ENCODE results near the gene UNC13B.

The UNC13B gene

DNA sequence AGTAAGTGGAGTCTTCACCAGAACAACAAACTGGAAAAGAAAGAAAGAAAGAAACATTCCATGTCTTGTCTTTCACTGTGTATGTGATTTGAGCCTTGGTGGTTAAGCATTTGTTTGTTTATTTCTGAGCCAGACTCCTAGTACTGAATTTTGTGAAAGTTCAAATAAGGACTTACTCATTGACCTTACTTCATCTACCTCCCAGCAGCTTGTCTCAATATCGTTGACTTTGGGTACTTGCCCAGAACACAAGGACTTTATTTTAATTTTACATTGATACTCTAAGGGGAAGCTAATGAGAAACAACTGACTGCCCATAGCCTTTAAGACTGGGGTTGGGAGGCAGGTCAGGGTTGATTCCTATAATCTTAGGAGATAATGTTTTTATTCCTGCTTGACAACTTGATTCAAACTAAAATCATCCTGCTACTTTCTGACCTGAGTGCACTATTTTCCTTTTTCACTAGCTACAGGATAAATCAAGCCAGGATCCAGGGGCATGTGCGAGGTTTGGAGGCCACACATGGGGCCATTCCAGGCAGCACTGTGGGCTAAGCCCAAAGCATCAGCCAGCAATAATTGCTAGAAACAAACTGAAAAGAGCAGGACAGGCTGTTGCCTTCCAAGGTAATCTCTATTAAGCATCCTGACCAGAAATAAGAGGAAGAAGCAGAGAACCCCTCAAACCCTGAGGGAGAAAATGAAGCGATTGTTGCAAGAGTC, 189.2 kb downstream of the UNC13B start:
- H3K9me2 ChIP-seq (ENCODE audit: low read depth, low read length), result no peaks in the 10 kb centered on the region
- no peaks in the 10 kb centered on the region for H3K4me1 ChIP-seq (ENCODE audit: insufficient read depth, low read length, severe bottlenecking)
- H3K79me2 ChIP-seq (ENCODE audit: insufficient read depth, low read length), result no peaks in the 10 kb centered on the region
- H3F3A ChIP-seq (ENCODE audit: insufficient read depth, low read length), result no peaks in the 10 kb centered on the region
- H3K36me3 ChIP-seq (ENCODE audit: insufficient read depth, low read length), result no peaks in the 10 kb centered on the region
- no peak overlapping the region for H3K27ac ChIP-seq (ENCODE audit: low read depth, low read length, poor library complexity, severe bottlenecking)
- H4K20me1 ChIP-seq (ENCODE audit: insufficient read depth, low read length), result no peaks in the 10 kb centered on the region
- no peaks in the 10 kb centered on the region for H3K9me3 ChIP-seq (ENCODE audit: low read length)
- no peaks in the 10 kb centered on the region for H3K27me3 ChIP-seq (ENCODE audit: insufficient read depth, low read length)
- no peak overlapping the region for H3K4me3 ChIP-seq (ENCODE audit: low read depth, low read length, poor library complexity, severe bottlenecking)
- TF ChIP-seq EZH2 (IDR thresholded peaks at IDR 0.05; ENCODE audit: borderline replicate concordance, low read length), result no peak
- TF ChIP-seq, protein P1, sequence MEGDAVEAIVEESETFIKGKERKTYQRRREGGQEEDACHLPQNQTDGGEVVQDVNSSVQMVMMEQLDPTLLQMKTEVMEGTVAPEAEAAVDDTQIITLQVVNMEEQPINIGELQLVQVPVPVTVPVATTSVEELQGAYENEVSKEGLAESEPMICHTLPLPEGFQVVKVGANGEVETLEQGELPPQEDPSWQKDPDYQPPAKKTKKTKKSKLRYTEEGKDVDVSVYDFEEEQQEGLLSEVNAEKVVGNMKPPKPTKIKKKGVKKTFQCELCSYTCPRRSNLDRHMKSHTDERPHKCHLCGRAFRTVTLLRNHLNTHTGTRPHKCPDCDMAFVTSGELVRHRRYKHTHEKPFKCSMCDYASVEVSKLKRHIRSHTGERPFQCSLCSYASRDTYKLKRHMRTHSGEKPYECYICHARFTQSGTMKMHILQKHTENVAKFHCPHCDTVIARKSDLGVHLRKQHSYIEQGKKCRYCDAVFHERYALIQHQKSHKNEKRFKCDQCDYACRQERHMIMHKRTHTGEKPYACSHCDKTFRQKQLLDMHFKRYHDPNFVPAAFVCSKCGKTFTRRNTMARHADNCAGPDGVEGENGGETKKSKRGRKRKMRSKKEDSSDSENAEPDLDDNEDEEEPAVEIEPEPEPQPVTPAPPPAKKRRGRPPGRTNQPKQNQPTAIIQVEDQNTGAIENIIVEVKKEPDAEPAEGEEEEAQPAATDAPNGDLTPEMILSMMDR (IDR thresholded peaks at IDR 0.05; ENCODE audit: low read length), result no peak
- H2AFZ ChIP-seq (ENCODE audit: low read length), result no peak overlapping the region
- H3K4me2 ChIP-seq (ENCODE audit: low read length), result no peak overlapping the region
- H3K9ac ChIP-seq (ENCODE audit: low read length), result no peak overlapping the region

DNA sequence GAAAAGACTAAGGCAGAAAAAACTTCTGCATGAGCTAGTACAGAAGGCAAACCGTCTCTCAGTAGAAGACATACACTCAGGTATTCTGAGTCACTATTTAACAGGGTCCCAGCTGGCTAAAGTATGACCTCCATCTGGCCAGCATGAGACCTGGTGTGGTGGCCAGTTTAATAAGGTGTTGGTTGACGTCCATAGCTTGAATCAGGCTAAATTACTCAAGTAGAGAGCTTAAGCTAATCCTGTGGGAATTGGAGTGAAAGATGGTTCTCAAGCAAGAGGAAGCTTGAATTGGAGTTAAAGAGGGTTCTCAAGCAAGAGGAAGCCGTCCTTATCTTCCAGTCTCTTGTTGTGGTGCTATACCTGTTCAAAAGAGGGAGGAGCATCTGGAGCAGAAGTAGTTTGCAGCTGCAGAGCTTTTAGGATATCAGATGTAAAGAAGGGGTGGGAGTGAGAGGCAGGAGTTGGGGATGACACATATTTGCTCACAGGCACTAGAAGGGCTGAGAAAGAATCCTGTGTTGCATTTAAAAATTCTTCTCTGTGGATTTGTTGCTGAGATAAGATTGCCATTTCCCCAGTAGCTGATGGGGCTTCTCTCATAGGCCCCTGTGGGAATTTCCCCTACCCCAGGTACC, 192.0 kb downstream of the UNC13B start:
- Histone ChIP-seq H3F3A (ENCODE audit: insufficient read depth, low read length) (no peaks in the 10 kb centered on the region), H3K4me2 (ENCODE audit: low read length) (no peak overlapping the region), H3K9me2 (ENCODE audit: low read depth, low read length) (no peaks in the 10 kb centered on the region), H2AFZ (ENCODE audit: low read length) (no peak overlapping the region), H3K79me2 (ENCODE audit: insufficient read depth, low read length) (no peaks in the 10 kb centered on the region), H3K27ac (ENCODE audit: low read depth, low read length, poor library complexity, severe bottlenecking) (no peak overlapping the region), H4K20me1 (ENCODE audit: insufficient read depth, low read length) (no peaks in the 10 kb centered on the region), H3K9me3 (ENCODE audit: low read length) (no peaks in the 10 kb centered on the region), H3K27me3 (ENCODE audit: insufficient read depth, low read length) (no peaks in the 10 kb centered on the region), H3K4me1 (ENCODE audit: insufficient read depth, low read length, severe bottlenecking) (no peaks in the 10 kb centered on the region), H3K9ac (ENCODE audit: low read length) (no peak overlapping the region), H3K36me3 (ENCODE audit: insufficient read depth, low read length) (no peaks in the 10 kb centered on the region), H3K4me3 (ENCODE audit: low read depth, low read length, poor library complexity, severe bottlenecking) (no peak overlapping the region)
- no peak for TF ChIP-seq EZH2 (IDR thresholded peaks at IDR 0.05; ENCODE audit: borderline replicate concordance, low read length)
- TF ChIP-seq, protein P1 (IDR thresholded peaks at IDR 0.05; ENCODE audit: low read length), result no peak

DNA sequence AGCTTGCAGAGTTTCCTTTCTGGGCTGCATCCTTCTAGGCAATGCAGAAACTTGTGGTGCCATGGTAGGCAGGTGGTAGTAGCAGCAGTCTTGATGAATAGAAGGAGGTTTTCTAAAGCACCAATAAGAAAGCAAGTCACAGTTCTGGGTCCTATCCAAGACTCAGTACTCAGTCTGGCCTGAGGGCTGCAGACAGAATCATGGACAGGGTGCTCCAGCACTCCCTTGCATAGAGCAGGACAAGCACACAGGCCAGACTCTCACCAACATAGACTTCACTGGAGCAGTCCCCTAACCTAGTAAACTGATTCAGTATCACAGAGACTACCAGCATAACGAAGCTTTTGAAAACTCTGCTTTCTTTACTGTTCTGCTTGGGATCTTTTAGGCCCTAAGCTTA, 194.1 kb downstream of the UNC13B start:
- Histone ChIP-seq H3K27me3 (ENCODE audit: insufficient read depth, low read length) (no peaks in the 10 kb centered on the region), H3K9me2 (ENCODE audit: low read depth, low read length) (no peaks in the 10 kb centered on the region), H4K20me1 (ENCODE audit: insufficient read depth, low read length) (no peaks in the 10 kb centered on the region), H3K9me3 (ENCODE audit: low read length) (no peaks in the 10 kb centered on the region), H3K79me2 (ENCODE audit: insufficient read depth, low read length) (no peaks in the 10 kb centered on the region), H2AFZ (ENCODE audit: low read length) (no peak overlapping the region), H3K9ac (ENCODE audit: low read length) (no peak overlapping the region), H3F3A (ENCODE audit: insufficient read depth, low read length) (no peaks in the 10 kb centered on the region), H3K36me3 (ENCODE audit: insufficient read depth, low read length) (no peaks in the 10 kb centered on the region), H3K4me3 (ENCODE audit: low read depth, low read length, poor library complexity, severe bottlenecking) (no peak overlapping the region), H3K27ac (ENCODE audit: low read depth, low read length, poor library complexity, severe bottlenecking) (no peak overlapping the region), H3K4me2 (ENCODE audit: low read length) (no peak overlapping the region), H3K4me1 (ENCODE audit: insufficient read depth, low read length, severe bottlenecking) (no peaks in the 10 kb centered on the region)
- no peak for TF ChIP-seq EZH2 (IDR thresholded peaks at IDR 0.05; ENCODE audit: borderline replicate concordance, low read length)
- TF ChIP-seq, protein P1 (IDR thresholded peaks at IDR 0.05; ENCODE audit: low read length), result no peak

Measured in OCI-LY1 (cell line).